GM19351 (cell line): ENCODE measurements around the gene RUVBL2.
"Not testable (repeated sequence)": the region's sequence is repeated elsewhere in the genome, so short reads cannot be mapped to it uniquely, and the experiment has no call there.

Source experiments
- ATAC-seq: cut with Tn5 transposase; IDR thresholded peaks from one replicate; pipeline ENCODE4 v1.9.1; 2021; ENCODE audit warnings: mild to moderate bottlenecking, moderate library complexity; ENCODE audit not compliant: unreplicated experiment

The RUVBL2 gene

DNA sequence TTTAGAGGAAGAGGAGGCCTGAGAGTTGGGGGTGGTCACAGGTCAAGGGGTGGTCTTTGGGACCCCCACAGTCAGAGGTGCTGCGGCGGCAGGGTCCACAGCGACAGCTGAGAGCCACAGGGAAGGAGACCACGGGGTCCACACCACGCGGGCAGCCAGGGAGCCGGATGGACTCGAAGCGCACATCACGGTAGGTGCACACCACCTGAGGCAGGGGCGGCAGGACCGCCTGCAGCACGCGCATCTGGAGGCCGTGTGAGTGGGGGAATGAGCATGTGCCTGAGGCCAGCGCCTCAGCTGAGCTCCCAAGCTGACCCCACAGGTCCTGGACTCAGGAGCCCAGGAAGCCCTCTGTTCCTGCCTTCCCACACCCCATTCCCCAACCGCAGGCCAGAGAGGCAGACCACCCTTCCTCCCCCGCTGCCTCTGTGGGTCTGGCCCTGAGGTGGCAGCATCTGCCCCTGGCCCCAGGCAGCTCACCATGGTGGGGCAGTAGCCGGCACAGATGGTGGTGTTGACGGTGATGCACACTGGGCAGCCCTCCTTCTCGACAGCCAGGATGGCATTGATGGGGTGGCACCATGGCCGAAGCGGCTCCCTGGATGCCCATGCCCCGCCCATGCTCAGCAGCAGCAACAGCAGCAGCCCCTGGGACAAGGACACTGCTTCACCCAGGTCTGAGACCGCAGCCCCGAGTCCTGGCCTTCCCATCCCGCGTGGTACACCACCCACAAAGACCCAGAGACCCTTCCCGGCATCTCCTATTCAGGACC is 22.6 kb downstream of the RUVBL2 start:
- no peak for ATAC-seq

DNA sequence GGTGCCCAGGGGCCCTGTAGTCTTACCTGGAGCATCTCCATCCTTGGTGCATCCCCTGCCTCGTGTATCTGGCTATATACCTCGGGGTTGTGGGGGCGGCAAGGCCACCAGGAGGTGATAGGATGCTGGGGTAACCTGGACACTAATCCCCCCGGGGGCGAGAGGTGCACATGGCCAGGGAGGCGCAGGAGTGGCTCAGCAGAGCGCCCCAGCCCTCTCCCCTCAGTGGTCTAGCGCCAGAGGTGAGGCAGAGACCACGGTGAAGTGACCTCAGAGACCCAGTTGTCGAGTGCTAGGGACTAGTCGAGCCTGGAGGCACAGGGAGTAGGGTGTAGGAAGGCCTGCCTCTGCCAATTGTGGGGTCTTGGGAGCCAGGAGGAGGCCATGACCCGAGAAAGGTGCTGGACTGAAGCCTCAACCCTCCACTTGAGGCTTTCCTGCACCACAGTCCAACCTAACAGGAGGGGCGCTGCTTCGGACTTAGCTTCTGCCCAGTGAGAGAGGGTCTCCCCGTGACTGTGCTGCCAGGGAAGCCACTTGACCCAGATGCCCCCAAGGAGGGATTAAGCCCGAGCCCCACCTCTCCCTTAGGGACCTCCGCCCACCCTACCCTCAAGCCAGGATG is 23.5 kb downstream of the RUVBL2 start, which contains the start of gene LHB:
Gene LHB, minus strand, starts transcription at position 51 of the 625 bp plus-strand sequence. Its CDS starts 10 bp downstream, at position 41.
- ATAC-seq: no peak

DNA sequence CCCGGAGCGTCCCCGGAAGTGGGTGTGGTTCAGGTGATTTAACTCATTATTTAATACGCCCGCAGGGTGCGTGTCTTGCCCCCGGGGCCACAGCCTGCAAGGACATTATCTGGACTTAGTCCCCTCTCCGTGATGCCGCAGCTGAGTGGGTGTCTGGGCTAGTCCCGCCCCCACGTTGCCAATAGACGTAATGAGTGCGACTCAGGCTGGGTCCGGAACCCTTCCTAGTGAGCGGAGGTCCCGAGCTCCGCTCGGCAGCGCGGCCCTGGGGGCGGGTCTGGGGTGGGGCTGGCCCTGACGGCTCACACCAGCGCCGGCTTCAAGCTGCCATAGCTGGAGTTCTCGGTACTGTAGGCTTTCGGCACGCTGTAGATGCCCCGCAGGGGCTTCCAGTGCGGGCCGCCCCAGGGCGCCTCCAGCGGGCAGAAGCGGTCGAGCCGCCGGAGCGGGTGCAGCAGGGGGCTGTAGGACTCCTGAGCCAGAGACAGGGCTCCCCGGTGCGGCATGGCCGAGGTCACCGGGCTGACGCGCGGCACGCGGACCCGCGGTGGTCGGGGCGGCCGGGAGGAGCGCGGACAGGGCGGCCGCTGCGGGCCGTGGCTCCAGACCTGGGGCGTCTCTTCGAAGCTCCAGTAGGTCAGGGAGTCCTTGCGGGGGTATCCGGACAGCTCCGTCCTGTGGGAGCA is 24.1 kb downstream of the RUVBL2 start:
- no peak for ATAC-seq

DNA sequence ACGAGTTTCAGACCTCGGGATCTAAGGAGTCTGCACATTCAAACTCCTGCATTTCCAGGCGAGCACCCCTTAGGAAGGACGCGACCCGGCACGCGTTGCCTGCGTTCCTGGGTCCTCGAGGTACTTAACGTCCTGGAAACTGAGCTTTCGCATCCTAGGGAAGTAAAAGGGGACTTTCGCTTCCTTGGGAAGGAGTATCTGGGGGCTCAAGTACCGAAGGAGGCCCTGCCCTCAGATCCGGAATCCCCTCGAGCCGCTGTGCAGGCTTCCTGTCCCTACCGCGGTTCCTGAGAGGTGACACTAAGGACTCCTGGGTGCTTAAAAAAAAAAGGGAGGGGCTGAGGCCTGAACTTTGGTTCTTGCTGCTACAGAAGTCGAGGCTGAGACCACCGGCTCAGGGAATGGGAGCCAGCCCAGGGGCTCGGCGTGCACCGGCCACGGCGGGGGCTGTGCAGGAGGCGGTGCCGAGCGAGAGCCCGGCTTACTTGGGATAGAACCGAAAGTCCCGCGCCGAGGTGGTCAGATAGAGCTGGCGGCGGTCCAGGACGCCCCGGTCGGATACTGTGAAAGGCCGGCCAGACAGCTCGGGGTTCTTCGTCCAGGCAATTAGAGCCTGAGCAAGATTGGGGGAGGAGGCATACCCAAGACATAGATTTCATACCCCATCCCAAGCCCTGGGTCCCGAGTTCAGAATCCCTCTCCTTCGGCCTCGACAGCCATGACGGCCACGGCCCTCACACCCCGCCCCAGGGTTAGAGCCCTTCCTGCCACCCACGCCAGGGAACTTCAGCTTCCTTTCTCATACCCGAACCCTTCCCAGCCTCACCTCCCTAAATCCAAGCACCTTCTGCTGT is 24.9 kb downstream of the RUVBL2 start:
- ATAC-seq: not testable (repeated sequence)

DNA sequence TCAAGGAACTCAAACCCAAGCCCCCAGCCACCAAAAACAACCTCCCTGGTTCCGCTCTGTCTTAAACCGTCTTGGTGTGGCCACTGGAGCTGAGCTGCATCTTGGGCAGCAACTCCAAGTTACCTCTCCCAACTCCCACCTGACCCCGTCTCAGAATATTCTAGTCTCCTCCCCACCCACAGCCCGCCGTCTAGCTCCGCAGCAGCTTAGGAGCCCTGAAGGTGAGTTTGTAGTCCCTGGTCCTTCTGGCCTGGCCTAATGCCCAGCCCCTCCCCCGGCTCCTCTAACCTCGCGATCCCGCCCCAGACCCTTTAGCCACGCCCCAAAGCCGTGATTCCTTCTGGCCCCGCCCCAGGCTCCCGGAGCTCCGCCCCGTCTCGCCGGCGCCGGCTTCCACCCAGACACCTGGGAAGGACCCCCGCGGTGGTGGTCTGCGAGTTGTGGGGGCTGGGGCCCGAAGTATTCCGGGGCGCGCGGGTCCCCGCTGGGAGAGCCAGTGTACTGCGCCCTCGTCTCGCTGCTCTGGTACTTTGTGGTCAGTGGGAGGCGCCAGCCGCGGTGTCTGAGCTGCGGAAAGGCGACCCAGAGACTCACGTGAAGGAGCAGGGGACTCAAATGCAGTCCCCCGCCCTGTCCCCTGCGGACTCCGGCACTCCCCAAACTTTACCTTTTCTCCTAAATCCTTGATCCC is 25.7 kb downstream of the RUVBL2 start:
- no peak for ATAC-seq

DNA sequence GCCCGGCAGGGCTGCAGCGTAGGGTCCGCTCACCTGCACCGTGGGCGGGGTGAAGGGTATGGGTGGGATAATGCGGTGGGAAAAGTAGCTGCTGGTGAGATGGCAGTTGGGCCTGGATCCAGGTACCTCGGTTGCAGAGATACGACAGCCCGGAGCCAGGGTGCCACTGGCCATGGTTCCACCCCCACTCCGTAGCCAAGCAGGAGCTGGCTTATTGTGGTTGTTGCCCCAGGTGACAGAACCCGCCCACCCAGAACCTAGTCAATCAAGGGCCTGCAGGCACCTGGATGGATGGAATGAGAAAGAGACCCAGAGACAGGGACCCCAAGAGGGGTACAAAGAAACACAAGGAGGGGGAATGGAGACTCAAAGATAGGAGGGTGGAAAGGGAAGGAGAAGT is 26.7 kb downstream of the RUVBL2 start:
- ATAC-seq: no peak

DNA sequence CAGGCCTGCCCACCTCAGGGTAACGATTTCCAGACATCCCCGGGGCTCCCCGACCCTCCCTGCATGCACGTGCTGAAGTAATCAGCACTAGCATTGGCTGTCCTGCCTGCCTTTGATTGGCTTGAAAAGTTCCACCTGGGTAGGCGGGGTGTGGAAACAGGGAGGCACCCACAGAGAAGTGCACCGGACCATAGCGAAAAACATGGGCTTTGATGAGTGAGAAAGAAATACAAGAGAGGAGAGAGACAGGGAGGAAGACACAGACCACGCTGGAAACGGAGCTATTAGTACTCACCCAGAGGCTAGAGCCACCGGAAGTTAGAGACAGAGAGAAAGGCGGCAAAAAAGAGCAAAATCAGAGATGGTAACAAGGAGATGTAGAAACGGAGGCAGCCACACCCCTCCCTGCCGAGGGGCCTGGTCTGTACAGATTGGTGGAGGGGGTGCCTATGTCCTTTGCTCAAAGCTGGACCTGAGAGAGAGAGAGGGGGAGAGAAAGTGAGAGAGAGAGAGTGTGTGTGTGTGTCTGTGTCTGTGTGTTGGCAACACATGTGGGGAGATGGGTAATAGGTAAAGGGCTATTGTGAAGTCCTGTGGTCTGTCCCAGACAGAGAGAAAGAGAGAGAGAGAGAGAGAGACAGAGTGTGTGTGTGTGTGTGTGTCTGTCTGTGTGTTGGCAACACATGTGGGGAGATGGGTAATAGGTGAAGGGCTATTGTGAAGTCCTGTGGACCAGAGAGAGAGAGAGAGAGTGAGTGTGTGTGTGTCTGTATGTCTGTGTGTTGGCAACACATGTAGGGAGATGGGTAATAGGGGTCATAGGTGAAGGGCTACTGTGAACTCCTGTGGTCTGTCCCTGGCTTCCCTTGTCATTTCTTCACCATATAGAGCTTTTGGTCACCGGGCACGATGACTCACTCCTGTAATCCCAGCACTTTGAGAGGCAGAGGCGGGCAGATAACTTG is 27.5 kb downstream of the RUVBL2 start:
- no peak for ATAC-seq

DNA sequence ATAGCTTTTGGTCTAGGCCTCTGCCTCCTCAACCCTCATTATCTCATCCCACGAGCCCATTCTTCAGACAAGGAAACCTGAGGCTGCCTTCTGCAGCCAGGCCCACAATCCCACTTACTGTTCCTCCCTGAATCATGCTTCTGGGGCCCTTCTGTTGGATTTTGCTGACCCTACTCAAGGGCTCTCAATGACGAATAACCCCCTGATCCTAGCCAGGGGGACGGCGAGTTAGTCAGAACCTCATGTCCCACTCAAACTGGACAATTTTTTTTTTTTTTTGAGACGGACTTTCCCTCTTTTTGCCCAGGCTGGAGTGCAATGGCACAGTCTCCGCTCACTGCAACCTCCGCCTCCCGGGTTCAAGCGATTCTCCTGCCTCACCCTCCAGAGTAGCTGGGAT is 28.4 kb downstream of the RUVBL2 start:
- no peak for ATAC-seq

DNA sequence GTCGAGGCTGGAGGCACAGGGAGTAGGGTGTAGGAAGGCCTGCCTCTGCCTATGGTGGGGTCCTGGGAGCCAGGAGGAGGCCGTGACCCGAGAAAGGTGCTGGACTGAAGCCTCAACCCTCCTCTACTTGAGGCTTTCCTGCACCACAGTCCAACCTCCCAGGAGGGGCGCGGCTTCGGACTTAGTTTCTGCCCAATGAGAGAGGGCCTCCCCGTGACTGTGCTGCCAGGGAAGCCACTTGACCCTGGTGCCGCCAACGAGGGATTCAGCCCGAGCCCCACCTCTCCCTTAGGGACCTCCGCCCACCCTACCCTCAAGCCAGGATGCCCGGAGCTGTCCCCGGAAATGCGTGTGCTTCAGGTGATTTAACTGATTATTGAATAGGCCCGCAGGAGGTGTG is 30.5 kb downstream of the RUVBL2 start, which contains the start of gene CGB3:
Gene CGB3, minus strand, starts transcription at position 101 of the 400 bp plus-strand sequence. CDS start 362 bp downstream, outside the sequence.
- not testable (repeated sequence) for ATAC-seq

DNA sequence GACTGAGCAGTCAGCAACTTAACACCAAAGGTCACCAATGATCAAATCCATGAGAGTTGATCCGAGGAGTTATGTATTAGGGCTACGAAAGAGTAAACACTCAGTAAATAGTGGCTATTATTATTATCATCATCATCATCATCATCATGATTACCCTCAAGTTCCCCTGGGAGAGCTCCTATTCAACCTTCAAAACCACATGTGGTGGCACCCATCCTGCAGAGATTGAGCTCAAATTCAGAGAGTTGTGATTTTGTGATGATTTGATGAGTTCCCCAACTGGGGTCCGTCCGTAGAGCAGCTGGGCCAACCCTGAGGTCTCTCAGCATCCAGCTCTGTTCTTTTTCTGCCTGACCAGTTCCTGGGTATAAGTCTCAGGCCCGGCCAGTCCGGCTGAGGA is 31.4 kb downstream of the RUVBL2 start:
- ATAC-seq: not testable (repeated sequence)

DNA sequence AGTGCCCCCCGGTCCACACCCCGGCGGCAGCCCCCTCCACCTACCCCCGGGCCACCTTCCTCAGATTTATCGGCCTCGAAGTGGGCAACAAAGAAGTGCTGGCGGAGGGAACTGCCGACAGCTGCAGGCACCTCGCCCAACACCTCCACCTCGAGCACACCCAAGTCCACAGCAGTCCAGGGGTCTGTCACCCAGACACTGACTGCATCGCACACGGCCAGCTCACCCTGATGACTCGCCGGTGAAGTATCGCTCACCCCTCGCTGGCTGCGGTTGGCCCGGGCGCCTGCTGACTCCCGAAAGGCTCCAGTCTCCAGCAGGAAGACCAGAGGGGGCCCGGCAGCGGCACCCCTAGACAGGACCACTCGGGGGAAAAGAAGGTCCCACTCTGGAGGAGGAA is 31.9 kb downstream of the RUVBL2 start:
- ATAC-seq: not testable (repeated sequence)

DNA sequence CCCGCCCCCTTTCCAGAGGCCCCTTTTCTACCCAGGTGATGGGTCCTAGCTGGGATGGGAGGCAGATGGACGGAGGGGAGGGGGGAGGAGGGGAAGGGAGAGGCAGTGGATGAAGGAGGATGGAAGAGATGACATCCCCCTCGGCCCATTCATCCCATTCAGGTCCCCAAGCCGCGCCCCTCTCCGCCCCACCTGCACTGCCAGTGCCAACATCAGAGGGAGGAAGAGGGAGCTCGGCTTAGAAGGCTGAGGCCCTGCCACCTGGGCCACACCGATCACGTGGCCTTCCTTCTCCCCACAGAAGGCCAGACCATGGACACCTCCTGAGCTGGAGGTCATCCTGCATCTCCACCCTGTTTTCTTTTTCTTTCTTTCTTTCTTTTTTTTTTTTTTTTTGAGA is 35.0 kb downstream of the RUVBL2 start:
- ATAC-seq: not testable (repeated sequence)

DNA sequence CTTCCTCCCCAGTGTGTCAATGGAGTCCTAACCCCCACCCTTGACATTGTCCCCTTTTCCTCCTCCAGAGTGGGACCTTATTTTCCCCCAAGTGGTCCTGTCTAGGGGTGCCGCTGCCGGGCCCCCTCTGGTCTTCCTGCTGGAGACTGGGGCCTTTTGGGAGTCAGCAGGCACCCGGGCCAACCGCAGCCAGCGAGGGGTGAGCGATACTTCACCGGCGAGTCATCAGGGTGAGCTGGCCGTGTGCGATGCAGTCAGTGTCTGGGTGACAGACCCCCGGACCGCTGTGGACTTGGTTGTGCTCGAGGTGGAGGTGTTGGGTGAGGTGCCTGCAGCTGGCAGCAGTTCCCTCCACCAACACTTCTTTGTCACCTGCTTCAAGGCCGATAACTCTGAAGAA is 36.1 kb downstream of the RUVBL2 start:
- ATAC-seq: not testable (repeated sequence)

DNA sequence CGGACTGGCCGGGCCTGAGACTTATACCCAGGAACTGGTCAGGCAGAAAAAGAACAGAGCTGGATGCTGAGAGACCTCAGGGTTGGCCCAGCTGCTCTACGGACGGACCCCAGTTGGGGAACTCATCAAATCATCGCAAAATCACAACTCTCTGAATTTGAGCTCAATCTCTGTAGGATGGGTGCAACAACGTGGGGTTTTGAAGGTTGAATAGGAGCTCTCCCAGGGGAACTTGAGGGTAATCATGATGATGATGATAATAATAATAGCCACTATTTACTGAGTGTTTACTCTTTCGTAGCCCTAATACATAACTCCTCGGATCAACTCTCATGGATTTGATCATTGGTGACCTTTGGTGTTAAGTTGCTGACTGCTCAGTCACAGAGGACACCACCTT is 36.6 kb downstream of the RUVBL2 start:
- not testable (repeated sequence) for ATAC-seq

DNA sequence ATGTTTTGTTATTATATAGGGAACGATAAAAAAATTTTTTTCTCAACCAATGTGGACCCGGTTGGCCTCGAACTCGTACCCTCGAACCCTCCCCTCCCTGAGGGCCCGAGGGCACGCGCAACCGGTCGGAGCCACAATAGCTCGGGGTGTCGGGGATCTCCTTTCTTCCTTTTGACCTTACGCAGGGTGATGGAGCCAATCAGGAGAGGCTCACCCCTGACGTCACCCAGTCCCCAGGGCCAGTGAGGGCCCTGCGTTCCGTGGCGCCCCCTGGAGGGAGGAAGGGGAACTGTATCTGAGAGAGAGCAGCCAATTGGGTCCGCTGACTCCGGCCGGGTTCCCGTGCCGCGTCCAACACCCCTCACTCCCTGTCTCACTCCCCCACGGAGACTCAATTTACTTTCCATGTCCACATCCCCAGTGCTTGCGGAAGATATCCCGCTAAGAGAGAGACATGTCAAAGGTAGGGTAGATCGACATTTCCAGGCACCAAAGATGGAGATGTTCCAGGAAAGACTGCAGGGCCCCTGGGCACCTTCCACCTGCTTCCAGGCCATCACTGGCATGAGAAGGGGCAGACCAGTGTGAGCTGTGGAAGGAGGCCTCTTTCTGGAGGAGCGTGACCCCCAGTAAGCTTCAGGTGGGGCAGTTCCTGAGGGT is 38.1 kb downstream of the RUVBL2 start, which contains the start of gene CGB2:
Gene CGB2, plus strand, starts transcription at position 249 of the 660 bp plus-strand sequence. Its CDS starts 206 bp downstream, at position 455.
- not testable (repeated sequence) for ATAC-seq

DNA sequence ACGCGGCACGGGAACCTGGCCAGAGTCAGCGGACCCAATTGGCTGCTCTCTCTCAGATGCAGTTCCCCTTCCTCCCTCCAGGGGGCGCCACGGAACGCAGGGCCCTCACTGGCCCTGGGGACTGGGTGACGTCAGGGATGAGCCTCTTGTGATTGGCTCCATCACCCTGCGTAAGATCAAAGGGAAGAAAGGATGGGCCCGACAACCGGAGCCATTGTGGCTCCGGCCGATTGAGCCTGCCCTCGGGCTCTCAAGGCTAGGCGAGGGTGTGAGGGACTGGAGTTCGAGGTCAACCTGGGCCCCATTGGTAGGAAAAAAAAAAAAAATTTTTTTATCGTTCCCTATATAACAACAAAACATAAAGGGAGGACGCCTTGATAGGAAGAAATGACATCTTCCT is 43.1 kb downstream of the RUVBL2 start, which contains the start of gene CGB1:
Gene CGB1, minus strand, starts transcription at position 81 of the 400 bp plus-strand sequence. CDS start 184 bp downstream, outside the sequence.
- not testable (repeated sequence) for ATAC-seq

DNA sequence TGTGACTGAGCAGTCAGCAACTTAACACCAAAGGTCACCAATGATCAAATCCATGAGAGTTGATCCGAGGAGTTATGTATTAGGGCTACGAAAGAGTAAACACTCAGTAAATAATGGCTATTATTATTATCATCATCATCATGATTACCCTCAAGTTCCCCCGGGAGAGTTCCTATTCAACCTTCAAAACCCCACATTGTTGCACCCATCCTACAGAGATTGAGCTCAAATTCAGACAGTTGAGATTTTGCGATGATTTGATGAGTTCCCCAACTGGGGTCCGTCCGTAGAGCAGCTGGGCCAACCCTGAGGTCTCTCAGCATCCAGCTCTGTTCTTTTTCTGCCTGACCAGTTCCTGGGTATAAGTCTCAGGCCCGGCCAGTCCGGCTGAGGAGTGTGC is 44.4 kb downstream of the RUVBL2 start:
- ATAC-seq: not testable (repeated sequence)
